GM21526 (cell line): ENCODE data around the gene FOXJ3.
"Not testable (repeated sequence)": the region's sequence is repeated elsewhere in the genome, so short reads cannot be mapped to it uniquely, and the experiment has no call there.

Experiments used
- ATAC-seq: cut with Tn5 transposase; IDR thresholded peaks from one replicate; pipeline ENCODE4 v1.9.1; 2021; ENCODE audit warnings: moderate library complexity; ENCODE audit not compliant: unreplicated experiment, low FRiP score

The FOXJ3 gene

GRCh38 chr1:42259739-42260064, 75.3 kb downstream of the FOXJ3 start:
- ATAC-seq, result no peak

DNA sequence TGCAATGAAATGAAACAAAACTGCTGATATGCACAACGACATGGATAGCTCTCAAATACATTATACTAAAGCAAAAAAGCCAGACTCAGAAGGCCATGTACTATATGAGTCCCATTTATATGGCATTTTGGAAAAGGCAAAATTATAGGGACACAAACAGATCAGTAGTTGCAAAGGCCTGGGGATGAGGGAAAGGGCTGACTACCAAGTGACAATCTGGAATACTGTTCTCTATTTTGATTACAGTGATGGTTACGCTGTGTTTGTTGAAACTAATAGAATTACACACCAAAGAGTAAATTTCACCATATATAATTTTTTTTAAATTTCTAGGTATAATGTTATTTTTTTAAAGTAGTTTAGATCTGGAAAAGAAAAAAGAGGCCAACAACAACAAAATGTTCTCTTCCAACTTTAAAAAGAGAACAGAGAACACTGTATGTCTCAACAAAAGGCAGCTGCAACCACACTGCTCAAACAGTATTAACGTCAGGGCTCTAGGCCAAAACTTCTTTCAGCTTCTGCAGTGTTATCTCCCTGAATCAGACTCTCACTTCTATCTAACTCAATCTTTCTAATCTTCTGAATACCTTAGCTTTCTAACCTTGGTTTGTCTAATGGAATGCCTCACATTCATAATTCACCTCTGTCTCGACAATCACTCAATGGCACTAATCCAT, 75.8 kb downstream of the FOXJ3 start:
- ATAC-seq, result no peak

DNA sequence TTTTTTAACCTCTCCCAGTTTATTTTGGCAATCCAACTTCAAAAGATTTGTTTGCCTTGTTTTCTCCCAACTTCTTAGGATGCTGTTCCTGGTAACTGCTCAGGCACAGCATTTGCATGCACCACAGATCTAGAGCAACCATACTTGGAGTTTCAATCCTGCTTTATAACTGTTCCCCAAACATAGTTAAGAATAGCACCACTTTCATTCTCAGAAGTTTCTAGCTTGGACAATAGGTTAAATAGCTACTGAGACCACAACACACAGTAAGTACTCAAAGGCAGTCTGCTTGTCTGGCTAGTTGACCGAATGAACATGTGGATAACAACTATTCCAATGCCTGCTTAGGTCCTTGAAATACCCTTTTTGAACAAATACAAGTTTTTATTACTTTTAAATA, 76.8 kb downstream of the FOXJ3 start:
- no peak for ATAC-seq

DNA sequence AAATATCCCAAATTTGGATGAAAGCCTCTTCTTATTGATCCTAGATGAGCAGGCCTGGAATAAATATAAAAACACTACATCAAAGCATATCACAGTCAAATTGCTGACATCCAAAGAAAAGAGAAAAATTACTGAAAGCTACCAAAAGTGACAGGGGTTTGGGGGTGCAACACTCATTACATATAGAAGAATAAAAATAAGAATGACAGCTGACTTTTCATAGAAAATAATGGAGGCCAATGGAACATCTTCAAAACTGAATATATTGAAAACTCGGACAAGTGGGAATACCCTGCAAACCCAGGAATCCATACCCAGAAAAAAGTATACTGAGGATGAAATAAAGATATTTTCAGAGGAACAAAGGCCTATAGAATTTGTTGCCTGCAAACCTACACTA, 84.0 kb downstream of the FOXJ3 start:
- ATAC-seq, result no peak

- ATAC-seq, result no peak
Measured at GRCh38 chr1:42250164-42250563, 84.9 kb downstream of the FOXJ3 start.

DNA sequence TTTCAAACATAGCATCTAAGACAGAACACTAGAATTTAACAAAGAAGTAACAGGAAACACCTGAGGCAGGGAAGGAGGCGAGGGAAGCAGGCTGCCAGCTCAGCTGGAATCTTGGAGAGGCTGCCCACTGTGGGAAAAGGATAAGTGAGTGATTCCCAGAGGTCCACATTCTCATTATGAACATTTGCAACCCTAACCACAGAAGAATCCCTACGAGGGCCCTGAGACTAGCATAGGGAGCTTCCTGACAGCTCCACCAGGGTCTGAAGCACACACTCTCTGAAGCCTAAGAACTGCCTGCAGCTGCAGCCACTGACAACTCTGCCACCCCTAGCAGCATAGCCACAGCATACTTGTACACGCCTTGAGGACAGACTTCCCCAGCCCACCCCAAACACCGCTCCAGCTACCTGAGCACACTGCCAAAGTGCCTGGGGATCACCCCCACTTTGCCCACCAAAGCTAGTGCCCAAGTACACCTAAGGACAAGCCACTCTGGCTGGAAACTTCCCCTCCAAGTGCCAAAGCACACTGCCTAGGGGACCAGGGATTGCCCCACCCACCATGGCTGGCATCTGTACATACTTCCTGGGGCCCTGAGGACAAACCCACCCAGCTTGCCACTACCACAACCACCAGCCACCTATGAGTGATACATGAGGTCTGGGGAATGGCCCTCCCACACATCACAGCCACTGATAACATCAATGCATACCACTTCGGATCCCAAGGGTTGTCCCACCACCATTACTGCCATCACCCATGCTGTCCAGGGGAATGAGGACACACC, 93.9 kb downstream of the FOXJ3 start:
- no peak for ATAC-seq

GRCh38 chr1:42239555-42239954, 95.5 kb downstream of the FOXJ3 start:
- no peak for ATAC-seq

DNA sequence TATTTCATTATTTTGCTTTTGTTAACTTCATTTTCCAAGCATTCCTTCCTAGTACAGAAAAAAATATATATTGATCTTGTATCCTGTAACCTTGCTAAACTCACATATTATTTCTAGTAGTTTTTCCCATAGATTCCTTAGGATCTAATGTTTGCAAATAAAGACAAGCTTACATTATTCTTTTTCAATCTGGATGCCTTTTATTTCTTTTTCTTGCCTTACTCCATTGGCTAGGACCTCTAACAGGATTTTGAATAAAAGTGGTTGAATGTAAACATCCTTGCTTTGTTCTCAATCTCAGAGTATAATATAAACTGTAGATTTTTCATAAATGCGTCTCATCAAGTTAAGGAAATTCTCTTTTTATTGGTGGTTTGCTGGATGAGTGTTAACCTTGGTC, 96.0 kb downstream of the FOXJ3 start:
- no peak for ATAC-seq

DNA sequence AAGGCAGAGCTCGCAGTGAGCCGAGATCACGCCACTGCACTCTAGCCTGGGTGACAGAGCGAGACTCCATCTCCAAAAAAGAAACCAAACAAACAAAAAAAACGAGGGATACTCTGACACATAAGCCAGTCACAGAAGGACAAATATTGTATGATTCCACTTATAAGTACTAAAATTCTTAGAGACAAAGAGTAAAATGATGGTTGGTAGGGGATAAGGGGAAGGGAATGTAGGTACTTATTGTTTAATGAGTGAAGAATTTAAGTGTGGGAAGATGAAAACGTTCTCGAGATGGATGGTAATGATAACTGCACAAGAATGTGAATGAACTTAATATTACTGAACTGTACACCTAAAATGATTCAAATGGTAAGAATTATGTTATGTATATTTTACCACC, 103.8 kb downstream of the FOXJ3 start:
- ATAC-seq, result no peak

- no peak for ATAC-seq
Measured at GRCh38 chr1:42228938-42229337, 106.1 kb downstream of the FOXJ3 start.

DNA sequence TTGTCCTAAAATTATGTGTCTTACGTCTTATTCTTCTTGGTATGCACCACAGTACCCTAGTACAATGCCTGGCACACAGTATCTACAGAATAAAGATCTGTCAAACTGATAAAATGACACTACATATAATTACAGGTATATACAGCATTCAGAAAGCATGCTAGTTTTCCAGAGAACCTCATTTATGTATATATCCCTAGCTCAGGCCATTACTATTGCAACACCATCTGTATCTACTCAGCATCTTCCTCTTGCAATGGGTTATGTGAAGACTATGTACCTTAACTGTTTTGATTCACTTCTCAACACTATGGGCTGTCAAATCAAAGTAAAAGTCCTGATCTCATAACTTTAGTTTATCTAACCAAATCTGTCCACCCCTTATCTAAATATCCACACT, 112.0 kb downstream of the FOXJ3 start:
- no peak for ATAC-seq

- no peak for ATAC-seq
Measured at GRCh38 chr1:42221952-42222606, 113.0 kb downstream of the FOXJ3 start.

- ATAC-seq, result no peak
Measured at GRCh38 chr1:42221456-42221855, 113.6 kb downstream of the FOXJ3 start.

GRCh38 chr1:42219627-42220026, 115.4 kb downstream of the FOXJ3 start:
- no peak for ATAC-seq

DNA sequence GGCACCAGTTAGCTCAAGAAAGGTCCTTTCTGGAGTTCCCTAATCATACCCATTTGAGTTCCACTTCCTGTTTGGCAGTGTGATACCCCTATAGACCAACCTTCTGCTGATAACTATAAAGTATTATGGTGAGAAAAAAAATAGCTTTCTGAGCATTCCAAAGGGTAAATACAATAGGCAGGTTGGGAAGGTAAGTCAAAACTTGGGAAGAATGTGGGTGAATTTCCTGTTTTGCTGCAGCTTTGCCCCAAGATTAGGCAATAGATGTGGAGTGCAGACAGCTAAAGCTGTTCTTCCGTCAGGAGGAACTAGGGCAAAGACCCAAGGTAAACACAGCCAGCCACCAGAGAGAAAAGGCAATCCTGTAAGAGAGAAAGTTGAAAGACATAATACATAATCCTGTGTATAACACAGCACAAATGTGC, 120.6 kb downstream of the FOXJ3 start:
- no peak for ATAC-seq

- no peak for ATAC-seq
Measured at GRCh38 chr1:42211224-42211623, 123.8 kb downstream of the FOXJ3 start.

DNA sequence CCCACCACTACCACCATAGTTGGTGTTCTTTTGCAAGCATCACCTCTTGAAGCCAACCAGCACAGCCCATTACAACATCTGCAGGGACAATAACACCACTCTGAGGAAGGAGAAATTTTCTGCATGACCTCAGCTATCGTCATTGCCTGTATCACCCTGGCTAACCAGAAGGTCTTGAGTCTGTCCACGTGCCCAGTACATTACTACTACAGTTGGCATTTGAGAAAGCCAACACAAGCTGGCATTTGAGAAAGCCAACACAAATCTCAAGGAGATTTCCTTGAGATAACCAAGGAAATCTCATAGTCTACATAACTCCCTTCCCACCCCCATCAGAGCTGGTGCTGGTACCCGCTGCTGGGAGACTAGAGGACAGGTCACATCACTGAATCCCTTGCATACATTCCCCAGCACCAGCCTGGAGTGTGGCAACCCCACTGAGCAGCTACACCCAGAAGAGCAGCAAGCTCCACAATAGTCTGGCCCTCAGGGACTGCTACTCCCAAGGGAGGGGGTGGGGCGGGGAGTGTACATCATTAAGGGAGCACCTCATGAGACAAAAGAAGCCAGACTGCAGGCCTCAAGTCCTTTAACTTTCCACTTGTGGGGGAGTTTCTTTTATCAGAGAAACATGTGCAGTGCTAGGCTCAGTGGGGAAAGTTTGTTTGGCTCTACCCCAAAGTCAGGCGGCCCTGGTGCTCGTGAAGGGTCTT, 124.5 kb downstream of the FOXJ3 start:
- no peak for ATAC-seq

- ATAC-seq, result no peak
Measured at GRCh38 chr1:42209526-42210251, 125.3 kb downstream of the FOXJ3 start.

DNA sequence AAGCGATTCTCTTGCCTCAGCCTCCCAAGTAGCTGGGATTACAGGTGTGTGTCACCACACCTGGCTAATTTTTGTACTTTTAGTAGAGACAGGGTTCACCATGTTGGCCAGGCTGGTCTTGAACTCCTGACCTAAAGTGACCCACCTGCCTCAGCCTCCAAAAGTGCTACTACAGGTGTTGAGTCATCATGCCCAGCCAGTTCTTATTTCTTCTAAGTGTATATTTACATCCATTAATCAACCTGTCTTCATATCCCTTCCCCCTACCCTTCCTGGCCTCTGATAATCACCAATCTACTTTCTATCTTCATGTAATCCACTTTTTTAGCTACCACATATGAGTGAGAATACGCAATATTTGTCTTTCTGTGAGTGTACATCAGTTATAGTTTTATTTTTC, 128.1 kb downstream of the FOXJ3 start:
- ATAC-seq, result not testable (repeated sequence)

- ATAC-seq, result no peak
Measured at GRCh38 chr1:42206164-42206563, 128.9 kb downstream of the FOXJ3 start.

DNA sequence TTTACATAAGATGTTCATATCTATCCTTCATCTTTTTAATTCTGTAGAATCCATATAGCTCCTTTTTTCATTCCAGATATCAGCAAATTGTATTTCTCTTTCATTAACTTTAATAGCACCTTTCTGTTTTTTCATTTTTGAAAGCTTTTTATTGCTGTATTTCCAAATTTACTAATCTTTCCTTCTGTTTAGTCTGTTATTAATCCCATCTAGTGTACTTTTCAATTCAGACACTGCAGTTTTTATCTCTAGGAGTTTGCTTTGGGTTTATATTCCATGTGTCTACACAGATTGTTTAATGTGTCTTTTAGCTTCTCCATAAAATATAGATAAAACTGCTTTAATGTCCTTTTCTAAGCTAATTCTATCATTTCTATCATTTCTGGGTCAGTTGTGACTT, 133.0 kb downstream of the FOXJ3 start:
- no peak for ATAC-seq
